HepG2 (cell line): Measurements from ENCODE around the gene HES1. TPM values are rescaled to one million over a fixed set of nuclear protein-coding genes. Genes with fewer than 3 reads are reported as not detected.

Experiments
- ATAC-seq: fragments of 200-7000 bp; cut with Tn5 transposase; 3 replicates; pipeline ENCODE4 v1.9.1; 2020; ENCODE audit warnings: mild to moderate bottlenecking, moderate library complexity
- BruUV-seq: library from RNA; stranded (reverse); fragments of 400-500 nt; replicated peaks from 2 replicates; lab custom pipeline; 2021; lab: Mats Ljungman, UMichigan
- CTCF ChIA-PET: fragments of 300-600 bp; formaldehyde crosslinking; extraction: SDS; loops from one replicate; lab custom pipeline; 2021; ENCODE audit warnings: low total read pairs, inconsistent platforms, low intra/inter-chr PET ratio; lab: Yijun Ruan, JAX
- POLR2A ChIA-PET: fragments of 350-600 bp; sonication (Branson Sonifier 250); formaldehyde crosslinking; loops from one replicate; lab custom pipeline; 2020; ENCODE audit warnings: antibody characterized with exemption, inconsistent platforms; lab: Yijun Ruan, JAX
- DNase-seq: peaks from one replicate; pipeline ENCODE4 v3.0.0-alpha.2; 2015; ENCODE audit warnings: low spot score
- FAIRE-seq: peaks from 3 replicates; lab custom pipeline; 2011; peaks lifted over from hg19 to GRCh38; lab: Jason Lieb, UNC
- H2AFZ ChIP-seq: one replicate; pipeline ENCODE4 v1.6.1; 2011; ENCODE audit warnings: low read length, inconsistent platforms
- H3K27ac ChIP-seq: fragments of 300-600 bp; 3 replicates; pipeline ENCODE4 v1.8.0; 2011; ENCODE audit warnings: mixed run types, mild to moderate bottlenecking, mixed read lengths, low read length, inconsistent platforms; ENCODE audit not compliant: insufficient read depth; ENCODE audit errors: extremely low read length
- H3K27me3 ChIP-seq, 2 experiments: fragments of 200-600 bp in 1 of 2; 2 replicates in 1 of 2; 3 replicates in 1 of 2; pipeline versions ENCODE4 v1.6.0 to v1.8.0; 2011; ENCODE audit warnings: low read length in 2 of 2, mild to moderate bottlenecking in 2 of 2, moderate library complexity in 2 of 2, inconsistent platforms in 1 of 2; ENCODE audit not compliant: insufficient read depth in 2 of 2, control insufficient read depth in 1 of 2
- H3K36me3 ChIP-seq, 2 experiments: fragments of 200-600 bp in 1 of 2; replicated peaks in 1 of 2; 2 replicates in 1 of 2; 3 replicates in 1 of 2; pipeline versions ENCODE4 v1.5.1 to v1.8.0; 2011; ENCODE audit warnings: low read length in 2 of 2, inconsistent platforms in 1 of 2; ENCODE audit not compliant: insufficient read depth in 2 of 2, control insufficient read depth in 1 of 2
- H3K4me1 ChIP-seq: 2 replicates; pipeline ENCODE4 v1.5.1; 2012; ENCODE audit warnings: low read length, inconsistent platforms; ENCODE audit not compliant: insufficient read depth
- H3K4me2 ChIP-seq: 2 replicates; pipeline ENCODE4 v1.6.0; 2011; ENCODE audit warnings: low read depth, low read length, inconsistent platforms
- H3K4me3 ChIP-seq, 3 experiments: fragments of 200-600 bp in 1 of 3; sonication (generic), shearing (Covaris generic) in 1 of 3; replicated peaks in 1 of 3; 2 replicates each; pipeline ENCODE4 v1.5.1; 2011 to 2016; ENCODE audit warnings: low read length in 3 of 3, inconsistent platforms in 2 of 3, low read depth in 2 of 3, mild to moderate bottlenecking in 2 of 3, control low read depth in 1 of 3, mixed read lengths in 1 of 3; ENCODE audit not compliant: insufficient read depth in 1 of 3
- H3K79me2 ChIP-seq: one replicate; pipeline ENCODE4 v1.6.1; 2011; ENCODE audit warnings: low read length, inconsistent platforms; ENCODE audit not compliant: insufficient read depth
- H3K9ac ChIP-seq: 2 replicates; pipeline ENCODE4 v1.6.0; 2011; ENCODE audit warnings: mild to moderate bottlenecking, low read depth, low read length, inconsistent platforms; ENCODE audit not compliant: insufficient read depth
- H3K9me3 ChIP-seq: 2 replicates; pipeline ENCODE4 v1.5.1; 2012; ENCODE audit warnings: mild to moderate bottlenecking, low read length
- H4K20me1 ChIP-seq: 2 replicates; pipeline ENCODE4 v1.6.0; 2011; ENCODE audit warnings: inconsistent platforms, mild to moderate bottlenecking, low read length, moderate library complexity; ENCODE audit not compliant: insufficient read depth
- BCL3 ChIP-seq: sonication (generic); formaldehyde crosslinking; IDR thresholded peaks from 2 replicates; pipeline ENCODE4 v1.5.1; 2020; ENCODE audit warnings: mild to moderate bottlenecking, missing genetic modification reagents, moderate library complexity
- ELF3 ChIP-seq: IDR thresholded peaks from 2 replicates; pipeline ENCODE4 v1.6.1; 2016; ENCODE audit warnings: missing genetic modification reagents, missing compliant biosample characterization
- MEF2D ChIP-seq: sonication (generic); formaldehyde crosslinking; IDR thresholded peaks from 2 replicates; pipeline ENCODE4 v1.5.1; 2020; ENCODE audit warnings: mild to moderate bottlenecking, missing genetic modification reagents
- TFDP2 ChIP-seq: sonication (generic); formaldehyde crosslinking; IDR thresholded peaks from 2 replicates; pipeline ENCODE4 v1.4.0; 2020; ENCODE audit warnings: missing genetic modification reagents
- TFE3 ChIP-seq: IDR thresholded peaks from 2 replicates; pipeline ENCODE4 v1.6.1; 2016
- ZFYVE20 ChIP-seq: sonication (generic); formaldehyde crosslinking; IDR thresholded peaks from 2 replicates; pipeline ENCODE4 v1.8.0; 2023; ENCODE audit warnings: low read depth, mild to moderate bottlenecking, moderate library complexity, missing genetic modification reagents, borderline replicate concordance
- WGBS: methylation state at CpG from one replicate; pipeline ENCODE4 v1.1.6; 2017; ENCODE audit warnings: low lambda C conversion rate; 5-methylcytosine and 5-hydroxymethylcytosine counted together
- in situ Hi-C: cut with HindIII; loops from 2 replicates; pipeline ENCODE4 v1.10.0; 2017; ENCODE audit warnings: low pct_unique_long_range_greater_than_20kb; ENCODE audit not compliant: extremely low pct_ligation_motif_present
- intact Hi-C: fragments of 100-400 bp; cut with micrococcal nuclease; formaldehyde crosslinking; loops from one replicate; pipeline ENCODE4 v1.10.0; 2022; ENCODE audit not compliant: unreplicated experiment
- polyA plus RNA-seq, 8 experiments: library from polyadenylated mRNA; depleted of rRNA in 3 of 8; stranded (reverse) in 7 of 8; unstranded in 1 of 8; fragments of >200 nt; fragmentation: Illumina TruSeq in 4 of 8; extraction: Trizol in 4 of 8; gene quantifications; 2 replicates each; pipeline versions ENCODE4 v1.2.1 to v1.2.3, GENCODE V29; 2011 to 2016; ENCODE audit warnings: low read depth in 4 of 8, missing spikeins in 1 of 8, mixed read lengths in 1 of 8; ENCODE audit not compliant: insufficient read depth in 1 of 8
- total RNA-seq, 5 experiments: library from RNA; depleted of rRNA; stranded (reverse); fragments of >200 nt; fragmentation: Illumina TruSeq; extraction: Trizol; gene quantifications; 2 replicates each; pipeline ENCODE4 v1.2.3, GENCODE V29; 2016; ENCODE audit warnings: low read depth in 1 of 5

HES1 gene
- total and polyA plus RNA-seq, 2 of the 13 experiments (the other 11 are each of a cell fraction or from before 2014, with no cell fraction given), result 15.4 to 19.8 TPM

DNA sequence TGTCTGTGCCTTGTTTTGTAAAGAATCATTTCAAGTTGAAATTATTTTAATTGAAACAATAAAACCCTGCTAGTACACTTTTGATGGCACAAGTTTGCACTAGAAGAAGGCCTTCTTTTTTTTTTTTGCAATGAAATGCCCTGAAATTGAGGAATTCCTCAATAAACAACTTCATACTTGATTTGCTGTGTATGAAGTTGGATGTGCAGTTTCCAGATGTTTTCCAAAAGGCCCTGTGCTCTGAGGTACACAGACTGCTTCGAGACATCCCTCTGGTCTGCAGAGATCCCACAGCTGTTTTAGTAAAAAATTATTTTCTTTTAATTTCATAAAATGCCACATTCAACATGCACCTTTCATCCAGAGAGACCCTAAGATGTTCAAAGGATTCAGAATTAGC is 48.9 kb downstream of the HES1 start:
- Histone ChIP-seq H3K27ac (no peak overlapping the region), H3K36me3 (no peaks in the 10 kb centered on the region), H3K27me3 (peaks cover 1 to 26% of the 10 kb centered on the region in 2 experiments; a peak in 3 of 5 replicates), H3K9ac (no peak overlapping the region), H3K4me3 (no peak overlapping the region), H3K9me3 (no peaks in the 10 kb centered on the region), H3K4me2 (no peak overlapping the region), H3K79me2 (no peaks in the 10 kb centered on the region), H3K4me1 (no peaks in the 10 kb centered on the region), H4K20me1 (no peaks in the 10 kb centered on the region)
- ChIA-PET CTCF (no interaction called here), POLR2A (no interaction called here)
- no peak for ATAC-seq
- in situ Hi-C loops, result no loop called here
- no peak for DNase-seq
- BruUV-seq, result no TSS peak
- FAIRE-seq, result no peak
- WGBS, result 6% methylated on average over 1 of the region's 1 CpG
- intact Hi-C loops, result no loop called here
- no peak for TF ChIP-seq TFE3 (CRISPR knock-in tag)
- no peak for TF ChIP-seq MEF2D (CRISPR knock-in tag)
- no peak for TF ChIP-seq ELF3 (CRISPR knock-in tag)
- no peak for TF ChIP-seq BCL3 (CRISPR knock-in tag)
- TF ChIP-seq, all 625 proteins: peak for 0
- H2AFZ ChIP-seq, result no peak overlapping the region

DNA sequence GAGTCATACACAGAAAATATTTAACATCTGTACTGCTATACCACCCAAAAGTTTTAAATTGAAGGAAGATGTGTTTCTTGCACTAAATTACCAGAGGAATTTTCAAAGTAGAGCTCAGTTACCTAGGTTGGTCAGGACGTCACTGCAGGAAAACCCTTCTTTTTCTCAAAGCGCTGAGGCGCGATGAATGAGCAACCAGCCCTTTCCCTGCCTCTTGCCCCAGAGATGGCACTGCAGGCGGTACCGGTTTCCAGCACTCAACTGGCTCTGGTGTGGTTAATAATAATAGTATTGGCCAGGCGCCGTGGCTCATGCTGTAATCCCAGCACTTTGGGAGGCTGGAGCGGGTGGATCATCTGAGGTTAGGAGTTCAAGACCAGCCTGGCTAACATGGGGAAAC is 49.3 kb downstream of the HES1 start:
- Histone ChIP-seq H2AFZ (no peak overlapping the region), H3K27ac (no peak overlapping the region), H3K79me2 (no peaks in the 10 kb centered on the region), H3K4me1 (no peaks in the 10 kb centered on the region), H3K4me2 (no peak overlapping the region), H4K20me1 (no peaks in the 10 kb centered on the region), H3K9me3 (no peaks in the 10 kb centered on the region), H3K27me3 (peaks cover 1 to 26% of the 10 kb centered on the region in 2 experiments; a peak in 3 of 5 replicates), H3K9ac (no peak overlapping the region), H3K36me3 (no peaks in the 10 kb centered on the region), H3K4me3 (no peak overlapping the region)
- intact Hi-C loops, result no loop called here
- BruUV-seq, result no TSS peak
- ChIA-PET POLR2A (no interaction called here), CTCF (no interaction called here)
- FAIRE-seq, result no peak
- 65% methylated on average over 9 of the region's 9 CpGs for WGBS
- no peak for TF ChIP-seq TFDP2
- TF ChIP-seq ZFYVE20 (CRISPR knock-in tag), result no peak
- in situ Hi-C loops, result no loop called here
- no peak for ATAC-seq
- no peak for DNase-seq
